PFSK-1 (cell line): ENCODE results near the gene ANO10.

Experiments used
- POLR2AphosphoS5 ChIP-seq: IDR thresholded peaks from 2 replicates; pipeline ENCODE4 v1.6.1; 2012; ENCODE audit warnings: low read depth, mild to moderate bottlenecking, control low read depth, low read length, moderate library complexity
- SIN3A ChIP-seq: IDR thresholded peaks from 2 replicates; pipeline ENCODE4 v1.6.1; 2012; ENCODE audit warnings: mild to moderate bottlenecking, low read length, moderate library complexity, borderline replicate concordance; ENCODE audit not compliant: insufficient read depth

DNA sequence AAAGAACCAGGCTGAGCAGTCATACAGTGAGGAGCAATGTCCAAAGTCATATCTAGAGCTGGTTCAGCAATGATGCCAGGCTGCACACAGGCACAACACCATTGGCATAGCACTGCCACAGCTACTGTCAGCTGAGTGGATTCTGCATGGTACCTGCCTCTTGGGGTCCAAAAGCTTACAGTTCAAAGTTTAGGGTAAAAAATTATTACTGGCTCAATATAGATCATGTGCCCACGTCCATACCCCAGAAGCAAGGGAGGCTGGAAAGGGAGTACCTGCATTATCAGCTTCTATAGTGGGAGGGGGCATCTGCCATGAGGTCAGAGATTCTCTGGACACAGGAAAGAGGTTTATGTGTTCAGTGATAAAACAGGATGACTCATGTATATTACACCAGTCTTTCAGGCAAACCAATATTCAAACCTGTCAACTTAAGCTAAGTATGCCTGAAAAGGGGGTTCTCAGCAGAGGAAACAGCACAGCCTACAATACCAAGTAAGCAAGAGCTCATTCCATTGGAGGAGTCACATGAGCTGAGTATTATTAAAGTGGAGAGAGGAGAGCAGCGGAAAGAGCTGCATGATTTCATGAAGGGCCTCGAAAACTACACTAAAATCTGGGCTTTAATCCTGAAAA lies 99.0 kb downstream of the ANO10 start:
- TF ChIP-seq SIN3A (no peak), POLR2AphosphoS5 (no peak)
